Middle frontal gyrus (tissue), 1 donor: ENCODE measurements around the gene KRTAP10-4.
"Not testable (repeated sequence)": the region's sequence is repeated elsewhere in the genome, so short reads cannot be mapped to it uniquely, and the experiment has no call there.

ENCODE experiments used
- DNase-seq: peaks from one replicate; pipeline ENCODE4 v3.0.0-alpha.2; 2015; ENCODE audit warnings: low spot score; ENCODE audit errors: extremely low spot score

The KRTAP10-4 gene

GRCh38 chr21:44579056-44579832 is 5.7 kb downstream of the KRTAP10-4 start:
- DNase-seq = no peak

DNA sequence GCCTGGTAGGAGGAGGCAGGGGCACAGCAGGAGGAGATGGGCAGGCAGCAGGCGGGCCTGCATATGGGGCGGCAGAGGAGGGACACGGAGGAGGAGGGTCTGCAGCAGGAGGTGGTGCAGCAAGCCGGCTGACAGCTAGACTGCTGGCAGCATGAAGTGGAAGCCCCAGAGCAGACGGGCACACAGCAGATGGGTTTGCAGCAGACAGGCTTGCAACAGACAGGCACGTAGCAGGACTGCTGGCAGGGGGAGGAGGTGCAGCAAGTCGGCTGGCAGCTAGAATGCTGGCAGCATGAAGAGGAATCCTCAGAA is 6.3 kb downstream of the KRTAP10-4 start:
- no peak for DNase-seq

GRCh38 chr21:44580231-44580821 is 6.8 kb downstream of the KRTAP10-4 start, which contains the start of gene KRTAP10-5:
KRTAP10-5 (minus strand) TSS chr21:44580604; CDS start chr21:44580578, 26 bp downstream.
- DNase-seq = not testable (repeated sequence)

- DNase-seq = no peak
Observed at GRCh38 chr21:44581158-44581557, 7.6 kb downstream of the KRTAP10-4 start.

DNA sequence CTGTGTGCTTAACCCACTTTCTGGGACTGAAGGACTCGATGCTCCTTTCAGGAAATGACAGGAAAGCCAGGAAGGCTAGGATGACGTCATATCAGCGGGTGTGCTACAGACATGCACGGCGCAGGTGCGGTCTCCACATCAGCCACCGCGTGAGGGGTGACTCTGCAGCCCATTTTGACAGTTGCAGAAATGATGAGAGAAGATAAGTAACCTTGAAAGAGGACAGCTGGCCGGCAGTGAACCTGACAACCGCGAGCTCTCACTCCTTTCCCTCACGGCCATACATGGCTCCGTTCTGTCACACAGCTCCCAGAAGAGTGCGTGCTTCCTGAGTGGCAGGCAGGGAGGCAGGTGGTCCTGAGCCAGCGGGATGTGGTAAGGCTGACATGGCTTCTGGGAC is 8.5 kb downstream of the KRTAP10-4 start:
- no peak for DNase-seq

DNA sequence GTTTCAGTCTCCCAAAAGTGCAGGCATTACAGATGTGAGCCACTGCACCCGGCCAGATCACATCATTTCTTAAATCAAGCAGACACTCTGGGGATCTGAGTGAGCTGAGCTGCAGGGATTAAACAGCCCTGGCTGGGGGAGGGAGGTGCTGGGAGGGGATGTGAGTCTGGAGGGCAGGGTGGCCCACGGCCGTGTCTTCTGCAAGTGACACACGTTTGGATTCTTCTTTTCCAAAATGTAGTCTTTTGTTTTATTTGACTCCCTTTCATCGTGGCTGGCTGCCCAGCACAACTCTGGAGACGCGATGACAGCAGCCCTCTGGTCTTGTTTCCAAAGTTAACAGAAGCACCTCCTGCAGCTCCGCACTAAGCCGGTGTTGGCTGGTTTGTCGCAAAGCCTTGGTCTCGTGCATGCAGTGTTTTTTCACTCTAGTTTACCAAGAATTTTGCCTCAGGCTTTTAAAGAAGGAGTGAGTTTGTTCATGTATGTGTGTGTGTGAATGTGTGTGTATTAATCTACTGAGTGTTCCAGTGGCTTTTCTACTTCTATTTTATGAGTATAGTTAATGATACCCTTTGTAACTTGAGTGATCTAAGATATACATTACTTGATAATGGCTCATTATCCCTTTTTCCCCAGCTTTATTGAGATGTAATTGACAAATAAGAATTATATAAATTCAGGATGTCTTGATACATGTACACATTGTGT is 9.7 kb downstream of the KRTAP10-4 start:
- DNase-seq = no peak

GRCh38 chr21:44583800-44584147 is 10.2 kb downstream of the KRTAP10-4 start:
- no peak for DNase-seq

DNA sequence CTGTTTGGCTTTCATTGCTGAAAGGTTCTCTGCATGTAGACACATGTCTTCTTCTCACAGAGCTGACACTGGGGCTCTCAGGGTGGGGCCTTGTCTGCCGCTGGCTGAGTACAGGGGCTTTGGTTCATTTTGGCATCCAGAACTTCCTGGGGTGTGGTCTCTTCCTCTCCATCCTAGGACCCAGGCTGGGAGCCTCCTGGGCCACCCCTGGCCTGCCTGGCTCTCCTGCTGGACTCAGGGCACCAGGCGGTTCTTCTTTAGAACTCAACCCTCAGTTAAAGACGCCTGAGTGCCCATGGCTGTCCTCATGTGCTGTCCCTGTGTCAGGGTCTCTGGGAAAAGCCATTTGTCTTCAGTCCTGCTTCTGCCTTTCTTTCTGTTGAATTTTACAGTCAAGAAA is 12.4 kb downstream of the KRTAP10-4 start:
- DNase-seq = no peak

- no peak for DNase-seq
Observed at GRCh38 chr21:44589094-44589493, 15.6 kb downstream of the KRTAP10-4 start.

DNA sequence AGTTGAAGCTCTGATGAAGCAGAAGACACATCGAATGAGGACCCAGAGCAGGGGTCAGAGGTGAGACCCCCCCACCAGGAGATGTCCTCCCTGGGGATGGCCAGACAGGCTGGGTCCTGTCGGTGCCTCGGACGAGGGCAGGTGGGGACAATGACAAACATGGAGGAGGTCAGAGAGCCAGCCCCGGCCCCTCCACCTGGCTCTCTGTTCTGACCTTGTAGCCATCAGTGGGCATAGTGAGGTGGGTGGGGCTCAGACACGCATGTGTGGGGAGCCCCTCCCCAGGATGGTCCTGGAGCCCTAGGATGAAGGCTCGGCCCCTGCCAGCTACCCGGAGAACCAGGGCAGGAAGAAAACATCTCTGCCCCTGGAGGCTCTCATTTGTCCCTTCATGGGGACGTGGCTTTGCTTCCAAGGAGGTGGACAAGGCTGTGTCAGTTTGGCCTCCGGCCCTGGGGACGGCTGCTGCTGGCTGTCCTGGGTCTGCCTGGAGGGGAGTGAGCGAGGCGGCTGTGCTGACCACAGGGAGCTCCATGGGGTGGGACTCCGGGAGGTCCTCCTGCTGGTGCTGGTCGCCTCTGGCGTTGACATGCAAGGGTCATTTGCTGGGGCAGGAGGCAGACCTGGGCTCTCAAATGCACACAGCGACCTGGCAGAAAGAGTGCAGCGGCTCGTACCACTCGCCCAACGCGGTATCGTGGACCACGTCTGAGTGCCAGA is 16.2 kb downstream of the KRTAP10-4 start:
- DNase-seq = no peak

GRCh38 chr21:44590311-44590721 is 16.8 kb downstream of the KRTAP10-4 start:
- DNase-seq = no peak

DNA sequence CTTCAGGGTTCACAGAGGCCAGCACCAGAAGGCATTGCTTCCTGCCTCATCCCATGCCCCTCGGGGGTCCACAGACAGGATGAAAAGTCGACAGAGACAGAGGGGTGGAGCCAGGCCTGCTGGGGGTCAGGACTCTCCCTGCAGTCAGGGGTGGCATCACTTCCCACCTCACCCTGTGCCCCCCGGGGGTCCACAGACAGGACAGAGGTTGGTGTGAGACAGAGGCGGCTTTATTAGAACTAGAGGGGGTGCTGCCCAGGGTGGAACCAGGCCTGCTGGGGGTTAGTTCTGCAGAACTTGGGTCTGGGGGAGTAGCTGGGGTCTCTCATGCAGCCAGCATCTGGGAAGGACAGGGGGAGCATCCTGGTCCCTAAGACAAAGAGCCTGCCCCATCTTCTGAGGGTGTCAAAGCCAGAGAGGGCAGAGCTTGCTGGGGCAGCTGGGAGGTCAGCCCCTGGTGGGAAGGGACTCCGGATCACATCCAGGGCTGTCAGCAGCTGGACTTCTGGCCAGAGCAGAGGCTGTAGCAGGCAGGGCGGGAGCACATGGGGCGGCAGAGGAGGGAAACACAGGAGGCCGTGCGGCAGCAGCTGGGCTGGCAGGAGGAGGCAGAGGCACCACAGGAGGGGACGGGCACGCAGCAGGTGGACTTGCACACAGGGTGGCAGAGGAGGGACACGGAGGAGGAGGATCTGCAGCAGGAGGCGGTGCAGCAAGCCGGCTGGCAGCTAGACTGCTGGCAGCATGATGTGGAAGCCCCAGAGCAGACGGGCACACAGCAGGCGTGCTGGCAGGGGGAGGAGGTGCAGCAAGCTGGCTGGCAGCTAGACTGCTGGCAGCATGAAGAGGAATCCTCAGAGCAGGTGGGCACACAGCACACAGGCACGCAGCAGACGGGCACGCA is 17.6 kb downstream of the KRTAP10-4 start:
- not testable (repeated sequence) for DNase-seq

GRCh38 chr21:44591801-44592130 is 18.2 kb downstream of the KRTAP10-4 start:
- not testable (repeated sequence) for DNase-seq

- DNase-seq = no peak
Observed at GRCh38 chr21:44592446-44593311, 19.1 kb downstream of the KRTAP10-4 start, which contains the start of gene KRTAP10-6. KRTAP10-6 (minus strand) TSS chr21:44592505; CDS start chr21:44592484, 21 bp downstream.

DNA sequence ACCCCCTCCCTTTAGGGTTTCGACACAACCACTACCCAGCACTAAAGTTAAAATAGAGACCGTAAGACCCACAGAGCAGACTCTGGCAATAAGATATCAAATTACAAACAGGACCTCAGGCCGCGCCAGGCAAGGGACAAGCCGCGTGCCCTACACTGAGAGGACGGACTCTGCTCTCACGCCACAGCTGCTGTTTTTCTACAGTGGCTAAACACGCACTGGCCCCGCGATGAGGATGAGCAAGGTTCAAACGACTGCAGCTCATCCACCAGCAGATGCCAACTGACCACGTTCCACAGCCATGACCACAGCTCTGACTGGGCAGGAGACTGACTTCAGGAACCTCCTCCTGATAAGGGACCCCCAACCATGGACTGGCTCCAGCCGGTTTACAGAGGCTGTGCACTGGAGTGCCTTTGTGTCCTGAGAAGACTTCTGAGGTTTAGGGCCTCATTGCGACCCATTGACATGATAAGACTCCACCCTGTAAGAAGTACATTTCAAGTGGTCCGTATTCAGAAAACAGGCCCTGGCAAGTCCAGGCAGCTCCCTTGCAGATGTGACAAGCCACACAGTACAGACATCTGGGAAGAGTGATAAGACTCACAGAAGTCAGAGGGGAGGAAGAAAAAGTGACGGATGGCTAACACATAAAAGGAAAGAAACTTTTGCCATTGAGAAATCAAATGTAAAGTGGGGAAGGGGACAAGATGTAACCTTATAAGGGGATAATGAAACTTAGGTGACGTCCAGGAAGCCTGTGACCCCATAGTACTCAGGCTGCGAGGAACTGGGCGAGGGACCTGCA is 20.3 kb downstream of the KRTAP10-4 start:
- DNase-seq = no peak

GRCh38 chr21:44594406-44594916 is 20.9 kb downstream of the KRTAP10-4 start:
- DNase-seq = no peak

- DNase-seq = no peak
Observed at GRCh38 chr21:44595524-44595923, 22.0 kb downstream of the KRTAP10-4 start.

GRCh38 chr21:44596068-44596725 is 22.7 kb downstream of the KRTAP10-4 start:
- DNase-seq = no peak
